ENCODE measurements around the gene RANGRF.

GRCh38 chr17:8256291-8256690, 32.2 kb upstream of the RANGRF start:
- no peak for TF ChIP-seq POLR2A (IDR thresholded peaks at IDR 0.05)
- TF ChIP-seq, protein P1, sequence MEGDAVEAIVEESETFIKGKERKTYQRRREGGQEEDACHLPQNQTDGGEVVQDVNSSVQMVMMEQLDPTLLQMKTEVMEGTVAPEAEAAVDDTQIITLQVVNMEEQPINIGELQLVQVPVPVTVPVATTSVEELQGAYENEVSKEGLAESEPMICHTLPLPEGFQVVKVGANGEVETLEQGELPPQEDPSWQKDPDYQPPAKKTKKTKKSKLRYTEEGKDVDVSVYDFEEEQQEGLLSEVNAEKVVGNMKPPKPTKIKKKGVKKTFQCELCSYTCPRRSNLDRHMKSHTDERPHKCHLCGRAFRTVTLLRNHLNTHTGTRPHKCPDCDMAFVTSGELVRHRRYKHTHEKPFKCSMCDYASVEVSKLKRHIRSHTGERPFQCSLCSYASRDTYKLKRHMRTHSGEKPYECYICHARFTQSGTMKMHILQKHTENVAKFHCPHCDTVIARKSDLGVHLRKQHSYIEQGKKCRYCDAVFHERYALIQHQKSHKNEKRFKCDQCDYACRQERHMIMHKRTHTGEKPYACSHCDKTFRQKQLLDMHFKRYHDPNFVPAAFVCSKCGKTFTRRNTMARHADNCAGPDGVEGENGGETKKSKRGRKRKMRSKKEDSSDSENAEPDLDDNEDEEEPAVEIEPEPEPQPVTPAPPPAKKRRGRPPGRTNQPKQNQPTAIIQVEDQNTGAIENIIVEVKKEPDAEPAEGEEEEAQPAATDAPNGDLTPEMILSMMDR (IDR thresholded peaks at IDR 0.05), result no peak

All from esophagus squamous epithelium (tissue), 4 donors.